ENCODE measurements around the gene VWF. TPM values are rescaled to one million over a fixed set of nuclear protein-coding genes. Genes with fewer than 3 reads are reported as not detected.

Gene VWF
- total RNA-seq, 8 experiments from 2014 or later: under 0.01 to 1.3 (median 0.52) TPM

- in situ Hi-C loops (cut with MboI; ENCODE audit: low pct_unique_long_range_greater_than_20kb in 2 of 9, low sequenced_read_pairs in 9 of 9, unreplicated experiment in 9 of 9): no loop called here
- Histone ChIP-seq H3K4me1 (replicated peaks in 1 of 2) (no peaks in the 10 kb centered on the region), H3K4me3 (no peak overlapping the region), H3K27ac (no peak overlapping the region)
- no peak for ATAC-seq (replicated peaks in 6 of 8)
- WGBS, 10 experiments: 60 to 94% (median 69%) methylated on average over 1 to 3 of the region's 5 CpGs; no CpG with 5 or more reads in 4 of the 10 experiments
Observed at GRCh38 chr12:5909560-5909959, 214.9 kb downstream of the VWF start.

GRCh38 chr12:5908251-5908650 is 216.2 kb downstream of the VWF start:
- H3K4me1 ChIP-seq (replicated peaks in 1 of 2): no peaks in the 10 kb centered on the region
- no peak for ATAC-seq (replicated peaks in 6 of 8)
- WGBS, 10 experiments: 49 to 81% (median 63%) methylated on average over 1 to 5 of the region's 7 CpGs; no CpG with 5 or more reads in 6 of the 10 experiments
- H3K4me3 ChIP-seq: no peak overlapping the region
- in situ Hi-C loops (cut with MboI; ENCODE audit: low pct_unique_long_range_greater_than_20kb in 2 of 9, low sequenced_read_pairs in 9 of 9, unreplicated experiment in 9 of 9): no loop called here
- no peak overlapping the region for H3K27ac ChIP-seq

- Histone ChIP-seq H3K4me1 (replicated peaks in 1 of 2) (no peaks in the 10 kb centered on the region), H3K4me3 (no peak overlapping the region), H3K27ac (no peak overlapping the region)
- in situ Hi-C loops (cut with MboI; ENCODE audit: low pct_unique_long_range_greater_than_20kb in 2 of 9, low sequenced_read_pairs in 9 of 9, unreplicated experiment in 9 of 9): no loop called here
- ATAC-seq (replicated peaks in 6 of 8): peak in 2 of 8 experiments; percentile 53 to 74
- 58 to 100% (median 67%) methylated on average over 1 to 7 of the region's 10 CpGs; no CpG with 5 or more reads in 2 of the 10 experiments for WGBS, 10 experiments
Observed at GRCh38 chr12:5907807-5908206, 216.7 kb downstream of the VWF start.

GRCh38 chr12:5905757-5906156 is 218.7 kb downstream of the VWF start:
- in situ Hi-C loops (cut with MboI; ENCODE audit: low pct_unique_long_range_greater_than_20kb in 2 of 9, low sequenced_read_pairs in 9 of 9, unreplicated experiment in 9 of 9): no loop called here
- 67 to 87% methylated on average over 1 to 4 of the region's 4 CpGs; no CpG with 5 or more reads in 8 of the 10 experiments for WGBS, 10 experiments
- no peak for ATAC-seq (replicated peaks in 6 of 8)
- no peaks in the 10 kb centered on the region for H3K4me1 ChIP-seq (replicated peaks in 1 of 2)
- no peak overlapping the region for H3K4me3 ChIP-seq
- no peak overlapping the region for H3K27ac ChIP-seq

- 60 to 83% (median 80%) methylated on average over 1 to 4 of the region's 6 CpGs; no CpG with 5 or more reads in 1 of the 10 experiments for WGBS, 10 experiments
- no peak for ATAC-seq (replicated peaks in 6 of 8)
- no peak overlapping the region for H3K27ac ChIP-seq
- in situ Hi-C loops (cut with MboI; ENCODE audit: low pct_unique_long_range_greater_than_20kb in 2 of 9, low sequenced_read_pairs in 9 of 9, unreplicated experiment in 9 of 9): no loop called here
- no peaks in the 10 kb centered on the region for H3K4me1 ChIP-seq (replicated peaks in 1 of 2)
- H3K4me3 ChIP-seq: no peak overlapping the region
Observed at GRCh38 chr12:5904969-5905368, 219.5 kb downstream of the VWF start.

GRCh38 chr12:5904441-5904840 is 220.0 kb downstream of the VWF start:
- H3K4me1 ChIP-seq (replicated peaks in 1 of 2): no peaks in the 10 kb centered on the region
- in situ Hi-C loops (cut with MboI; ENCODE audit: low pct_unique_long_range_greater_than_20kb in 2 of 9, low sequenced_read_pairs in 9 of 9, unreplicated experiment in 9 of 9): no loop called here
- no peak overlapping the region for H3K4me3 ChIP-seq
- no CpG with 5 or more reads among the region's 11 CpGs for WGBS, 10 experiments
- no peak for ATAC-seq (replicated peaks in 6 of 8)
- no peak overlapping the region for H3K27ac ChIP-seq

- no peak for ATAC-seq (replicated peaks in 6 of 8)
- 92% methylated on average over 2 of the region's 2 CpGs; no CpG with 5 or more reads in 9 of the 10 experiments for WGBS, 10 experiments
- Histone ChIP-seq H3K4me1 (replicated peaks in 1 of 2) (no peaks in the 10 kb centered on the region), H3K4me3 (no peak overlapping the region), H3K27ac (no peak overlapping the region)
- in situ Hi-C loops (cut with MboI; ENCODE audit: low pct_unique_long_range_greater_than_20kb in 2 of 9, low sequenced_read_pairs in 9 of 9, unreplicated experiment in 9 of 9): no loop called here
Observed at GRCh38 chr12:5902736-5903135, 221.7 kb downstream of the VWF start.

- in situ Hi-C loops (cut with MboI; ENCODE audit: low pct_unique_long_range_greater_than_20kb in 2 of 9, low sequenced_read_pairs in 9 of 9, unreplicated experiment in 9 of 9): no loop called here
- WGBS, 10 experiments: 50 to 98% (median 87%) methylated on average over 1 to 6 of the region's 6 CpGs; no CpG with 5 or more reads in 4 of the 10 experiments
- ATAC-seq (replicated peaks in 6 of 8): no peak
- Histone ChIP-seq H3K27ac (no peak overlapping the region), H3K4me1 (replicated peaks in 1 of 2) (no peaks in the 10 kb centered on the region), H3K4me3 (no peak overlapping the region)
Observed at GRCh38 chr12:5901416-5901815, 223.1 kb downstream of the VWF start.

- no peak overlapping the region for H3K4me3 ChIP-seq
- peak in 2 of 8 experiments; percentile 32 to 47 for ATAC-seq (replicated peaks in 6 of 8)
- in situ Hi-C loops (cut with MboI; ENCODE audit: low pct_unique_long_range_greater_than_20kb in 2 of 9, low sequenced_read_pairs in 9 of 9, unreplicated experiment in 9 of 9): no loop called here
- WGBS, 10 experiments: 0 to 87% (median 47%) methylated on average over 1 to 10 of the region's 15 CpGs; no CpG with 5 or more reads in 1 of the 10 experiments
- no peaks in the 10 kb centered on the region for H3K4me1 ChIP-seq (replicated peaks in 1 of 2)
- no peak overlapping the region for H3K27ac ChIP-seq
Observed at GRCh38 chr12:5900533-5901205, 223.8 kb downstream of the VWF start.

GRCh38 chr12:5900076-5900475 is 224.4 kb downstream of the VWF start:
- 0 to 85% (median 59%) methylated on average over 1 to 4 of the region's 4 CpGs; no CpG with 5 or more reads in 1 of the 10 experiments for WGBS, 10 experiments
- no peaks in the 10 kb centered on the region for H3K4me1 ChIP-seq (replicated peaks in 1 of 2)
- H3K27ac ChIP-seq: no peak overlapping the region
- H3K4me3 ChIP-seq: no peak overlapping the region
- in situ Hi-C loops (cut with MboI; ENCODE audit: low pct_unique_long_range_greater_than_20kb in 2 of 9, low sequenced_read_pairs in 9 of 9, unreplicated experiment in 9 of 9): no loop called here
- ATAC-seq (replicated peaks in 6 of 8): peak in 3 of 8 experiments; percentile 31 to 59 (median 58)

GRCh38 chr12:5899675-5900074 is 224.8 kb downstream of the VWF start:
- ATAC-seq (replicated peaks in 6 of 8): peak in 3 of 8 experiments; percentile 76 to 92 (median 92)
- WGBS, 10 experiments: 0 to 74% (median 60%) methylated on average over 1 to 3 of the region's 3 CpGs; no CpG with 5 or more reads in 5 of the 10 experiments
- no peak overlapping the region for H3K4me3 ChIP-seq
- no peak overlapping the region for H3K27ac ChIP-seq
- in situ Hi-C loops (cut with MboI; ENCODE audit: low pct_unique_long_range_greater_than_20kb in 2 of 9, low sequenced_read_pairs in 9 of 9, unreplicated experiment in 9 of 9): no loop called here
- no peaks in the 10 kb centered on the region for H3K4me1 ChIP-seq (replicated peaks in 1 of 2)

- Histone ChIP-seq H3K27ac (no peak overlapping the region), H3K4me3 (no peak overlapping the region), H3K4me1 (replicated peaks in 1 of 2) (no peaks in the 10 kb centered on the region)
- WGBS, 10 experiments: 60 to 90% (median 68%) methylated on average over 1 to 3 of the region's 3 CpGs; no CpG with 5 or more reads in 3 of the 10 experiments
- in situ Hi-C loops (cut with MboI; ENCODE audit: low pct_unique_long_range_greater_than_20kb in 2 of 9, low sequenced_read_pairs in 9 of 9, unreplicated experiment in 9 of 9): no loop called here
- no peak for ATAC-seq (replicated peaks in 6 of 8)
Observed at GRCh38 chr12:5898874-5899273, 225.6 kb downstream of the VWF start.
